HCT116 (cell line): ENCODE measurements around the gene TMEM205. TPM values are rescaled to one million over a fixed set of nuclear protein-coding genes. Genes with fewer than 3 reads are reported as not detected.

ENCODE experiments used
- ATAC-seq: fragments of 200-7000 bp; cut with Tn5 transposase; 2 replicates; pipeline ENCODE4 v1.9.1; 2020; ENCODE audit warnings: mild to moderate bottlenecking, moderate library complexity
- Bru-seq: library from RNA; stranded (reverse); fragments of 400-500 nt; gene quantifications from one replicate; lab custom pipeline; 2021; lab: Mats Ljungman, UMichigan
- BruChase-seq, 2 experiments: library from RNA; stranded (reverse); fragments of 400-500 nt; gene quantifications; one replicate each; lab custom pipeline; 2021; lab: Mats Ljungman, UMichigan
- BruUV-seq: library from RNA; stranded (reverse); fragments of 400-500 nt; replicated peaks from 2 replicates; lab custom pipeline; 2021; lab: Mats Ljungman, UMichigan
- CTCF ChIA-PET: fragments of 300-600 bp; sonication (Branson Sonifier 250); formaldehyde crosslinking; loops from one replicate; lab custom pipeline; 2021; ENCODE audit warnings: antibody characterized with exemption; lab: Charles Lee
- POLR2A ChIA-PET: fragments of 300-600, 350-600 bp; sonication (Branson Sonifier 250); formaldehyde crosslinking; loops from one replicate; lab custom pipeline; 2021; ENCODE audit warnings: antibody characterized with exemption; lab: Charles Lee
- RAD21 ChIA-PET, 2 experiments: fragments of 300-600 bp; sonication (Branson Sonifier 250); formaldehyde crosslinking; loops; one replicate each; lab custom pipeline; 2023; ENCODE audit warnings: low total read pairs in 2 of 2; ENCODE audit not compliant: uncharacterized antibody in 2 of 2, unreplicated experiment in 2 of 2, low non-redundant PET in 1 of 2; lab: Charles Lee
- DNase-seq: peaks from one replicate; pipeline ENCODE4 v3.0.0-alpha.2; 2010; ENCODE audit warnings: low read depth, low spot score
- H2AFZ ChIP-seq: fragments of 200-600 bp; shearing (Covaris generic), sonication (generic); 2 replicates; pipeline ENCODE4 v1.6.1; 2017; ENCODE audit warnings: low read depth, mixed run types, mixed read lengths, antibody characterized with exemption, low read length; ENCODE audit not compliant: poor library complexity, severe bottlenecking
- H3K27ac ChIP-seq: 2 replicates; pipeline ENCODE4 v1.5.1; 2012; ENCODE audit warnings: low read depth, low read length
- H3K27me3 ChIP-seq: fragments of 200-600 bp; sonication (generic); 2 replicates; pipeline ENCODE4 v1.6.1; 2016; ENCODE audit warnings: mixed run types, low read length, mixed read lengths; ENCODE audit not compliant: insufficient read depth
- H3K36me3 ChIP-seq, 2 experiments: fragments of 200-500 bp in 1 of 2; fragments of 200-600 bp in 1 of 2; sonication (Bioruptor generic) in 1 of 2; sonication (generic) in 1 of 2; 2 replicates each; pipeline versions ENCODE4 v1.5.1 to v1.6.1; 2014 to 2016; ENCODE audit warnings: low read length in 2 of 2, inconsistent platforms in 1 of 2, mixed read lengths in 1 of 2, mixed run types in 1 of 2; ENCODE audit not compliant: insufficient read depth in 2 of 2, control insufficient read depth in 1 of 2
- H3K4me1 ChIP-seq, 2 experiments: fragments of 200-600 bp in 1 of 2; sonication (generic) in 1 of 2; 2 replicates each; pipeline versions ENCODE4 v1.5.1 to v1.6.1; 2012 to 2017; ENCODE audit warnings: low read length in 2 of 2, inconsistent platforms in 1 of 2, mild to moderate bottlenecking in 1 of 2, mixed read lengths in 1 of 2, mixed run types in 1 of 2, moderate library complexity in 1 of 2; ENCODE audit not compliant: insufficient read depth in 2 of 2, control insufficient read depth in 1 of 2
- H3K4me2 ChIP-seq: fragments of 200-600 bp; sonication (generic); 2 replicates; pipeline ENCODE4 v1.6.1; 2017; ENCODE audit warnings: mixed run types, low read length, mixed read lengths
- H3K4me3 ChIP-seq, 2 experiments: fragments of 200-600 bp in 1 of 2; sonication (generic) in 1 of 2; replicated peaks in 1 of 2; 2 replicates each; pipeline ENCODE4 v1.5.1; 2011 to 2016; ENCODE audit warnings: low read length in 2 of 2, control low read depth in 1 of 2, low read depth in 1 of 2, mild to moderate bottlenecking in 1 of 2, mixed read lengths in 1 of 2, mixed run types in 1 of 2
- H3K79me2 ChIP-seq: fragments of 200-600 bp; sonication (generic); 2 replicates; pipeline ENCODE4 v1.6.1; 2017; ENCODE audit warnings: mild to moderate bottlenecking, mixed run types, low read length, moderate library complexity, mixed read lengths; ENCODE audit not compliant: insufficient read depth
- H3K9ac ChIP-seq: fragments of 200-600 bp; sonication (generic); 2 replicates; pipeline ENCODE4 v1.6.1; 2016; ENCODE audit warnings: low read length, mixed read lengths
- H3K9me2 ChIP-seq: fragments of 200-600 bp; sonication (generic), shearing (Covaris generic); 2 replicates; pipeline ENCODE4 v1.6.1; 2017; ENCODE audit warnings: mixed run types, mild to moderate bottlenecking, moderate library complexity; ENCODE audit not compliant: insufficient read depth
- H3K9me3 ChIP-seq, 2 experiments: fragments of 200-500 bp in 1 of 2; fragments of 200-600 bp in 1 of 2; sonication (Bioruptor generic) in 1 of 2; sonication (generic) in 1 of 2; 2 replicates each; pipeline ENCODE4 v1.6.1; 2014 to 2017; ENCODE audit warnings: low read length in 2 of 2, mixed read lengths in 2 of 2, inconsistent platforms in 1 of 2, low read depth in 1 of 2, mild to moderate bottlenecking in 1 of 2, mixed run types in 1 of 2, moderate library complexity in 1 of 2; ENCODE audit not compliant: control insufficient read depth in 1 of 2, insufficient read depth in 1 of 2
- H4K20me1 ChIP-seq: fragments of 200-600 bp; sonication (generic), shearing (Covaris generic); 2 replicates; pipeline ENCODE4 v1.6.1; 2017; ENCODE audit warnings: mixed run types, mild to moderate bottlenecking, moderate library complexity; ENCODE audit not compliant: insufficient read depth
- ATF3 ChIP-seq: IDR thresholded peaks from 2 replicates; pipeline ENCODE4 v1.6.1; 2012
- CEBPB ChIP-seq: IDR thresholded peaks from 2 replicates; pipeline ENCODE4 v1.6.1; 2012; ENCODE audit warnings: low read depth
- ELF1 ChIP-seq: IDR thresholded peaks from 2 replicates; pipeline ENCODE4 v1.6.1; 2012; ENCODE audit warnings: low read depth, borderline replicate concordance
- EZH2phosphoT487 ChIP-seq: fragments of 200-600 bp; IDR thresholded peaks from 2 replicates; pipeline ENCODE4 v1.6.1; 2018; ENCODE audit warnings: antibody characterized with exemption, borderline replicate concordance
- POLR2A ChIP-seq: IDR thresholded peaks from 2 replicates; pipeline ENCODE4 v1.7.0; 2011; ENCODE audit warnings: borderline replicate concordance; ENCODE audit not compliant: insufficient read depth, insufficient read length; ENCODE audit errors: extremely low read depth
- REST ChIP-seq: IDR thresholded peaks from 2 replicates; pipeline ENCODE4 v1.6.1; 2012; ENCODE audit warnings: low read depth
- SIN3A ChIP-seq: IDR thresholded peaks from 2 replicates; pipeline ENCODE4 v1.6.1; 2012; ENCODE audit warnings: low read depth
- SP1 ChIP-seq: IDR thresholded peaks from 2 replicates; pipeline ENCODE4 v1.6.1; 2012; ENCODE audit warnings: low read depth
- TCF7L2 ChIP-seq: IDR thresholded peaks from 2 replicates; pipeline ENCODE4 v1.7.0; 2011; ENCODE audit warnings: borderline replicate concordance, inconsistent platforms; ENCODE audit not compliant: insufficient read depth, insufficient read length; ENCODE audit errors: extremely low read depth
- YY1 ChIP-seq: IDR thresholded peaks from 2 replicates; pipeline ENCODE4 v1.6.1; 2011; ENCODE audit warnings: low read length, low read depth, moderate library complexity, mild to moderate bottlenecking; ENCODE audit not compliant: insufficient replicate concordance; ENCODE audit errors: extremely low read depth
- ZFX ChIP-seq: fragments of 450-650 bp; IDR thresholded peaks from 2 replicates; pipeline ENCODE4 v1.6.1; 2017
- ZNF274 ChIP-seq: fragments of 200-500 bp; sonication (Bioruptor generic); IDR thresholded peaks from 2 replicates; pipeline ENCODE4 v1.6.1; 2014; ENCODE audit warnings: mild to moderate bottlenecking, low read depth, low read length, inconsistent platforms
- intact Hi-C: fragments of 100-400 bp; cut with micrococcal nuclease; formaldehyde crosslinking; loops from 2 replicates; pipeline ENCODE4 v1.10.0; 2022
- long read RNA-seq: library from polyadenylated mRNA; unstranded; transcript quantifications from one replicate; pipeline ENCODE4 v2.0.0, GENCODE V29; 2021; ENCODE audit not compliant: unreplicated experiment
- polyA plus RNA-seq: library from polyadenylated mRNA; unstranded; fragments of >200 nt; gene quantifications from 2 replicates; pipeline ENCODE4 v1.2.1, GENCODE V29; 2012; ENCODE audit warnings: missing spikeins
- total RNA-seq: library from RNA; stranded (reverse); gene quantifications from one replicate; pipeline ENCODE4 v1.2.1, GENCODE V29; 2021; ENCODE audit not compliant: unreplicated experiment
- TF ChIP-seq, protein P1 (sequence below), 3 experiments: fragments of 200-600 bp in 1 of 3; sonication (generic) in 1 of 3; IDR thresholded peaks in 2 of 3; conservative IDR thresholded peaks in 1 of 3; 2 replicates each; pipeline ENCODE4 v1.5.1; 2012 to 2017; ENCODE audit warnings: low read depth in 2 of 3, low read length in 2 of 3, antibody characterized with exemption in 1 of 3, borderline replicate concordance in 1 of 3, control low read depth in 1 of 3, mild to moderate bottlenecking in 1 of 3, mixed read lengths in 1 of 3, mixed run types in 1 of 3, moderate library complexity in 1 of 3; ENCODE audit not compliant: insufficient read depth in 1 of 3
- TF ChIP-seq, protein P2 (sequence below): IDR thresholded peaks from 2 replicates; pipeline ENCODE4 v1.6.1; 2011; ENCODE audit warnings: mild to moderate bottlenecking, low read length, moderate library complexity; ENCODE audit not compliant: insufficient replicate concordance; ENCODE audit errors: extremely low read depth

TMEM205 gene
- total RNA-seq (55.9 TPM), Bru-seq, nascent RNA (percentile 76 among the genes with signal in this experiment), BruChase-seq, experiment 1, labeled RNA remaining after a 6-hour chase (percentile 93 among the genes with signal in this experiment), BruChase-seq, experiment 2, labeled RNA remaining after a 2-hour chase (percentile 91 among the genes with signal in this experiment)
- polyA plus RNA-seq = 112 and 115 TPM in 2 replicates
- long read RNA-seq, transcript TMEM205-203 (2 exons, 1,147 nt) = minor isoform, 9 of 42 reads
- long read RNA-seq, transcript TMEM205-216 (4 exons, 792 nt) = major isoform, 20 of 42 reads
- long read RNA-seq, partial matches to known transcripts = 5 of 42 reads
- long read RNA-seq, other reads (novel, unspliced or antisense) = 3 of 42 reads

DNA sequence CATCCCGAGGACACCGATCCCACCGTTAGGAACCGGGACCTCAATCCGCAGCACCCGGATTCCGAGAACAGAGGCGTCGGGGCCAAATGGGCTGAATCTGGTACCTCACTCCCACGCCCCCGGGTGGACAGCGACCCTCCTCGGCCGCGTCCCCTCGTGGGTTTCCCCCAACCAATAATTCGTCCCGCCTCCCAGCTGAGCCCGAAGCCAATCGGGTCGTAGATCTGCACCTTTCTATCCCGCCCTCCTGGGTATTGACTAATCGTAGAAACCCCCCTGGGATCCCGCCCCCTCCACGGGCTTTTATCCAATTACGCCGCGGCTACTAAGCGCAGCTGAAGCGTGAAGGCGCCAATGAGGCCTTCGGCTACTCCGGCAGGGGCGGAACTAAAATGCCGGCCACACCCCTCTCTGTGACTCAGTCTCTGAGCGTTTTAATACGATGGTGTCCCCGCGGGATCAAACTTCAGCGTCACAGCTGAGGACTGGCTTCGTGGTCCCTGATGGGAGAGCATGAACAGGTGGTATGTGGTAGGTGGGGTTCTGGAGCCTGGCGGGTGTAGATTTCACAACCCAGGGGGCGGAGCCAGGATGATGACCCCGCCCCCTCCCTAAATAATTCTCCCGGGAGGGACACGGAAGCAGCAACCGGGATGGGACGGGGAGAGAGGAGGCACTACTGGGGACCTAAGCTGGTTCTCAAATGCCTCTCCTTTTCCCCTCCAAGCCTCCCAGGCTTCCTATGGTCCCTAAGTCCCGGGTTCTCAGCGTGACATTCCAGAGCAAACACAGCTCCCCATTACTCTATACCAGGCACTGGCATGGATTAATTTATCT lies at the start of gene TMEM205, which contains the start of gene CCDC159:
TSS of gene TMEM205 (minus strand) at position 165 of the 837 bp plus-strand sequence. CDS start 649 bp downstream, outside the sequence.
TSS of gene CCDC159 (plus strand) at position 416 of the 837 bp plus-strand sequence. CDS start at position 504, 88 bp downstream.
- Histone ChIP-seq H3K9me2 (no peaks in the 10 kb centered on the region), H4K20me1 (no peaks in the 10 kb centered on the region), H3K9ac (peak within 1 kb of the TSS; percentile 90), H2AFZ (no peak within 1 kb of the TSS), H3K36me3 (peaks cover 0 to 5% of the 10 kb centered on the region in 2 experiments; a peak in 2 of 4 replicates), H3K27me3 (no peaks in the 10 kb centered on the region), H3K4me2 (peak within 1 kb of the TSS; percentile 94), H3K9me3 (peaks cover 3 to 13% of the 10 kb centered on the region in 2 experiments; a peak in 2 of 4 replicates), H3K27ac (peak within 1 kb of the TSS; percentile 67), H3K4me3 (peak within 1 kb of the TSS; percentile 86 to 88), H3K79me2 (0 out of 2 replicates have a peak, but pooled peaks cover 9% of the 10 kb centered on the region), H3K4me1 (peaks cover 25 to 51% of the 10 kb centered on the region in 2 experiments)
- ChIA-PET CTCF (interaction anchor here (1.1 to 2.4 kb wide), 4 partner anchors 28 to 52 kb away, joined by 5 to 8 read pairs (median 7); partner anchors contain the start of genes EPOR and SWSAP1), RAD21 (interaction anchor here in 1 of 2 experiments (0.5 to 0.6 kb wide), 2 partner anchors 9 to 73 kb away, joined by 3 to 12 read pairs; partner anchors contain the start of gene RGL3), POLR2A (interaction anchor here (0.6 to 3.0 kb wide), 6 partner anchors 29 to 72 kb away, joined by 3 to 16 read pairs (median 5); partner anchors contain the start of genes EPOR, RGL3 and SWSAP1)
- BruUV-seq = TSS peak; percentile 96
- DNase-seq = peak; percentile 100
- intact Hi-C loops = no loop called here
- peak; percentile 91 for ATAC-seq
- TF ChIP-seq ELF1 (no peak; the same call in 1 of the 2 replicates), ZNF274 (no peak), SP1 (peak; percentile 93), YY1 (peak; percentile 82), TCF7L2 (no peak), ZFX (no peak), SIN3A (peak; percentile 51), POLR2A (peak; percentile 43), ATF3 (no peak), REST (no peak), CEBPB (peak; percentile 98), EZH2phosphoT487 (no peak)
- TF ChIP-seq, protein P1, sequence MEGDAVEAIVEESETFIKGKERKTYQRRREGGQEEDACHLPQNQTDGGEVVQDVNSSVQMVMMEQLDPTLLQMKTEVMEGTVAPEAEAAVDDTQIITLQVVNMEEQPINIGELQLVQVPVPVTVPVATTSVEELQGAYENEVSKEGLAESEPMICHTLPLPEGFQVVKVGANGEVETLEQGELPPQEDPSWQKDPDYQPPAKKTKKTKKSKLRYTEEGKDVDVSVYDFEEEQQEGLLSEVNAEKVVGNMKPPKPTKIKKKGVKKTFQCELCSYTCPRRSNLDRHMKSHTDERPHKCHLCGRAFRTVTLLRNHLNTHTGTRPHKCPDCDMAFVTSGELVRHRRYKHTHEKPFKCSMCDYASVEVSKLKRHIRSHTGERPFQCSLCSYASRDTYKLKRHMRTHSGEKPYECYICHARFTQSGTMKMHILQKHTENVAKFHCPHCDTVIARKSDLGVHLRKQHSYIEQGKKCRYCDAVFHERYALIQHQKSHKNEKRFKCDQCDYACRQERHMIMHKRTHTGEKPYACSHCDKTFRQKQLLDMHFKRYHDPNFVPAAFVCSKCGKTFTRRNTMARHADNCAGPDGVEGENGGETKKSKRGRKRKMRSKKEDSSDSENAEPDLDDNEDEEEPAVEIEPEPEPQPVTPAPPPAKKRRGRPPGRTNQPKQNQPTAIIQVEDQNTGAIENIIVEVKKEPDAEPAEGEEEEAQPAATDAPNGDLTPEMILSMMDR (IDR thresholded peaks at IDR 0.05 in 2 of 3, conservative IDR thresholded peaks at IDR 0.05 in 1 of 3; ENCODE audit: borderline replicate concordance in 1 of 3, insufficient read depth in 1 of 3, low read depth in 2 of 3, low read length in 2 of 3) = no peak
- TF ChIP-seq, protein P2, sequence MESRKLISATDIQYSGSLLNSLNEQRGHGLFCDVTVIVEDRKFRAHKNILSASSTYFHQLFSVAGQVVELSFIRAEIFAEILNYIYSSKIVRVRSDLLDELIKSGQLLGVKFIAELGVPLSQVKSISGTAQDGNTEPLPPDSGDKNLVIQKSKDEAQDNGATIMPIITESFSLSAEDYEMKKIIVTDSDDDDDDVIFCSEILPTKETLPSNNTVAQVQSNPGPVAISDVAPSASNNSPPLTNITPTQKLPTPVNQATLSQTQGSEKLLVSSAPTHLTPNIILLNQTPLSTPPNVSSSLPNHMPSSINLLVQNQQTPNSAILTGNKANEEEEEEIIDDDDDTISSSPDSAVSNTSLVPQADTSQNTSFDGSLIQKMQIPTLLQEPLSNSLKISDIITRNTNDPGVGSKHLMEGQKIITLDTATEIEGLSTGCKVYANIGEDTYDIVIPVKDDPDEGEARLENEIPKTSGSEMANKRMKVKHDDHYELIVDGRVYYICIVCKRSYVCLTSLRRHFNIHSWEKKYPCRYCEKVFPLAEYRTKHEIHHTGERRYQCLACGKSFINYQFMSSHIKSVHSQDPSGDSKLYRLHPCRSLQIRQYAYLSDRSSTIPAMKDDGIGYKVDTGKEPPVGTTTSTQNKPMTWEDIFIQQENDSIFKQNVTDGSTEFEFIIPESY = peak; percentile 75
